Measurements from ENCODE around the gene DLGAP5.

The DLGAP5 gene

DNA sequence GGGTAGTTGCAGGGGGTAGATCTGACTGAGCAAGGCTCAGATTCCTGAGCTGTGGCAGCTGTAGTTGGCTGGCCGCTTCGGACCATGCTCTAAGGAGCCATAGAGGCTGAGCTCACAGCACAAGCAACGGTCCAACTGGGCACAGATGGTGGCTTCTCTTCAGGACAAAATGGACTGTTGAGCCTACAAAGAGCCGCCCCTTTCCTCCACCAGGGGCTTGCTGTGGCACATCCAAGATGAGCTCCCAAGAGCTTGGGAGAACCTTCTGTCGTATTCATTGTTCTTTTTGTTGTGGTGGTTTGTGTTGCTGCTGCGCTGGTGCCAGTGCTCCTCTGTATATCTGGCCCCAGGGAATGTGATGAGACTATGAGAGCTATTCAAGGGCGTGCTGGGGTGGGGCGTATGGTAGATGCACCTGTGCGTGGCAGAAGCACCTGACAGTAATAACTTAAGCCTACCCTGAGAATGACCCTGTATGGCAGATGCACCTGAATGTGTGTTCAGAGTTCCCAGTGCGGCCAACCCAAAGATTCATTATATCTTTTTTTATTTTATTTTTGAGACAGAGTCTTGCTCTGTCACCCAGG is 80.2 kb downstream of the DLGAP5 start:
- no peak for DNase-seq (ENCODE audit: low read depth in 2 of 2)

DNA sequence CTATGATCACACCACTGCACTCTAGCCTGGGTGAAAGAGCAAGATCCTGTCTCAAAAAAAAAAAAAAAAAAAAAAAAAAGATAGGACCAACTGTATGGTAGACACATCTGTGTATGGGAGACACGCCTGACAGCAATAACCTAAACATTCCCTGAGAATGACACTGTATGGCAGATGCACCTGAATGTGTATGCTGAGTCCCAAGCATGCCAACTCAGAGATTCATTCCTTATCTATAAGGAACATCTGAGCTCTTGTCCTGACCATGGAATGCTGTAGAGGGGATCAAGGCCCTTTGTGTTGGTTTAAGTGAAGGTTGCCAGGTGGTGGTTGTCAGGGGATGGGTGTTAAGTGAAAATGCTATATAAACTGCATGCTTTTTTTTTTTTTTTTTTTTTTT is 81.5 kb downstream of the DLGAP5 start:
- no peak for DNase-seq (ENCODE audit: low read depth in 2 of 2)

DNA sequence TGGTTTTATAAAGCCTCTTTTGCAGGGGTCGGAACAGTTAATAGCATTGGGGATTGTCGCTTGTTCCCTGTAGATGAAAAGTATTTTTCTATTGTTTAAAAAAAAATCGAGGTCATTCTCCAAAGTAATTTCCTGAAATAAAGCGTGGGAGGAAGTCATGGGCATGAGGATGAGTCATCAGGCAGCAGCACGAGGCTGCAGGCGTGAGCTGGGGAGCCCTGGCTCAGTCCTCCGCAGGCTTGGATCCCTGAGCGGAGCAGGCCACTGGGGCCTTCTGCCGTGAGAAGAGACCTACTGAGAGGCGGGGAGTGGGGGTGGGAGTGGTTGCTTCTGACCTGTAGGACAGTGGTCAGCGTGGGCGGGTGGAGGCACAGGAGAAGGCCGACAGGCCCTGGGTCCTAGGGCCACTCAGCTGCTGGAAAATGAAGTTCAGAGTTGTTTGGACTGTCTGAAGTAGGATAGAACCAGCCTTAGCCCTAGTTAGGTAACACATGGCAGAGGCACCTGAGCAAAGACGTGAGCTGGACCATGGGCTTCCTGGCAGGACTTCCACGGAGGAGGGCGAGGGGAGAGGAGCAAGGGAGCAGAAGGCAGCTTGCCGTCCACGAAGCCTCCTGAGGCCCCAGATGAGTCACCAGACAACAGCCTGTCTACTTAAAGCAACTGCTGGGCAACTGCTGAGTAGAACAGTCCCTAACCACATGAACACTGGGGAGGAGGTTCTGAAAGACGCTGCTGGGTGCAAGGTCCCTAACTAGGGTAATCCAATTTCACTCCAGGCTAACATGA is 83.4 kb downstream of the DLGAP5 start:
- DNase-seq (ENCODE audit: low read depth in 2 of 2): peak; percentile 70 to 74

DNA sequence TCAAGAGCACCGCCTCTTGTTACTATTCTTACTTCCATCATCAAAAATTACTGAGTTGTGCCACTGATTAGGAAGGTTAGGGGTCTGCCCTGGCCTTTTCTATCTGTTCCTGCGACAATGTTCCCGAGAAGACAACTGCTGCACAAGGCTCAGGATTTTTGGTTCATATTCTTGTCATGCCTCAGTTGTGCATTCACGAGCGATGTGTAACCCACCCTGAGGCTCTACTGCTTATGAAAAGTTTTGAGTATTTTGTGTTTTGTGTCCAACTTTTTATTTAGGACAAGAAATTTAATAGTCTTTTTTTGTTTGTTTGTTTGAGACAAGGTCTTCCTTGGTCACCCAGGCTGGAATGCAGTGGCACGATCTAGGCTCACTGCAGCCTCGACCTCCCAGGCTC is 85.4 kb downstream of the DLGAP5 start:
- DNase-seq (ENCODE audit: low read depth in 2 of 2): no peak

DNA sequence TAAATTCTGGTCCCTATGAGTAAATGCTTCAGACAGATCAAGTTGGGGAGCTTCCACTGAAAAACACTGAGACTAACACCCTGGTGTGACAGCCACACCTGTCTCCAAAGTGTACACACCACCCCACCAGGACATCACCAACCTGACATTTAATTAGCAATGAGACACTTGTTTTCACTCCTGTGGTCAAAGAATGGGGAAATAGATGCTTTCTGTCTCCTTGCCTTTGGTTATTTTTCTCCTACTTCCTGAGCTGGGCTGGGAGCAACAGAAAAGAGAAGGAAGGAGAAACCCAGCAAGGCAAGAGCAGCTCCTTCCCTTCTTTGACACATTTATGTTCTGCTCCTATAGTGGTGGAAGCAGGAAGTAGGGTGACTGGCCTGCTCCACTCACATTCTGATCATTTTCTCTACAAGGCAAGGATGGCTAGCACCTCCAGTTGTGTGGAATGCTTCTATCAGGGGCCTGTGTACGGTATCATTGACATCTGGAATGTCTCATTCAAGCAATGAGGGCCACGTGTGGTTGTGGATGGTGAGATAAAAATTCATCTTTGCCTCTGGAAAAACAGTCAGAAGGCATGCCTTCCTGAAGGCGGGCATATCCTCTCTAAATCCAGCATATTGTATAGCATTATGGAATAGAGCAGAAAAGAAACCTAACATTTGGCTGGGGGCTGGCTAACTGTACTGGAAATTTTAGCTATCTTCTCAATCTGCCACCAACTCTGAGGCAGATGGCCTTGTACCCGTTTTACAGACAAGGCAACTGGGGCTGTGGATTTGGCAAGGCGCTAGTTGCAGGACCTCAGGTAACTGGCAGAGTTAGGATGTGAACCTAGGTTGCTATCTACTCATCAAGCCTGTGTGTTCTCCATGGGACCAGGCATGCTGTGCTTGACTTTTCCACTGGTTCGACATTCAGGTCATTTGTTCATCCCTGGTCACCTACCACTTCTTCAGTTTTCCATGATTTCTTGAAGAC is 87.1 kb downstream of the DLGAP5 start:
- no peak for DNase-seq (ENCODE audit: low read depth in 2 of 2)

DNA sequence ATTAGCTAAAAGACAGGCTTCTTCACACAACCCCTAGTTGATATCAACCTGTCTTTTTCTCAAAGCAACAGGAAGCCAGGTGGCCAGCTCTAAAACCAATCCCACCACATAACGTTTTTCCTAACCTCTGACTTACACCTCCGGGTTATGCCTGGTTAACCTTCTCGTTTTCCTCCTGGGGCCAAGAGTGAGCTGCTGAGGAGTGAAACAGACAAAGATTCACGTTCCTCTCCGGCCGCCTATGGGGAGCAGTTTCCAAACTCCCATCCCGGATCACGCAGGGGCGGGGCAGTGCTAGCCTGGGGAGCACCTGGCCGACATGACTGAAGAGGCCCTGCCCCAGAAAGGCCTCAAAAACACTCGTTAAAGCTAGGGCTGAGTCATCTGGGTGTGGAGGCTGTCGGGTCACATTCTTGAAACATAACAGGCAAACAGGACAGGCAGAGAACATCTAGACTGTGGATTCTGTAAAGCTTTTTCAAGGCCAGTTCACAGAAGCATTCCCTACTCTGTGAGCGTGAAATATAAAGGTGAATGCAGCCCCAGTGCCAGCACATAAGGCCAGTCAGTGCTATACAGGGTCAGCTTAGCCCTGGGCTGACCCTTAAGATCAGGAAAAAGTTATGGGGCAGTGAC is 88.3 kb downstream of the DLGAP5 start:
- peak; percentile 89 to 90 for DNase-seq (ENCODE audit: low read depth in 2 of 2)

DNA sequence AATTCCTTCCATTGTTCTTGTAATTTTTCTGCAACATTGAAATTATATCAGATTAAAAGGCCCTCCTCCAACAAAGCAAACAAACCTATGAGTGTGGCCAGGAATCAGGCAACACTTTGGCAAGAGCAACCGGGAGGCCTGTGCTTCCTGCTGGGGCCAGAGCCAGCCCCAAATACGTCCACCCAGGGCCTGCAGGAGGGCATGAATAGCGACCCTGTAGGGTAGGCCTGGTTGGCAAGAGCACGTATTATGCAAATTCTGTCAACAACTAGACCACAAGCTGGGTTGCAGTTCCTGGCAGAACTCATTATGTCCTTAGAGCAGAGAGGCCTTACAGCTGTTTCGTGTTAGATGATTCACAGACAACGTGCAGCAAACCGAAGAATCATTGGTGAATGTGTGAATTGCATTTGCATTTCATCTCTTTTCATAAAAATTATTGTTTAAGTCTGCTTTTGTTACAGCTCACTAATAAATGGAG is 89.2 kb downstream of the DLGAP5 start:
- DNase-seq (ENCODE audit: low read depth in 2 of 2): peak; percentile 99 to 100

DNA sequence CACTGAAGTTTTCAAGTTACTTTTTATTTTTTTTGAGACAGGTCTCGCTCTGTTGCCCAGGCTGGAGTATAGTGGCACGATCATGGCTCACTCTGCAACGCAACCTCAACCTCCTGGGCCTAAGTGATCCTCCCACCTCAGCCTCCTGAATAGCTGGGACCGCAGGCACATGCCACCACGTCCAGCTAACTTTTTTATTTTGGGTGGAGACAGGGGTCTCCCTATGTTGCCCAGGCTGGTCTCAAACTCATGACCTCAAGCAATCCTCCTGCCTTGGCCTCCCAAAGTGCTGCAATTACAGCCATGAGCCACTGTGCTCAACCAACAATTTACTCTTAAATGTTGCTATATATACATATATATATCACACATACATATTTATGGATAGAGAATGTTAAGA is 89.7 kb downstream of the DLGAP5 start:
- DNase-seq (ENCODE audit: low read depth in 2 of 2): no peak

DNA sequence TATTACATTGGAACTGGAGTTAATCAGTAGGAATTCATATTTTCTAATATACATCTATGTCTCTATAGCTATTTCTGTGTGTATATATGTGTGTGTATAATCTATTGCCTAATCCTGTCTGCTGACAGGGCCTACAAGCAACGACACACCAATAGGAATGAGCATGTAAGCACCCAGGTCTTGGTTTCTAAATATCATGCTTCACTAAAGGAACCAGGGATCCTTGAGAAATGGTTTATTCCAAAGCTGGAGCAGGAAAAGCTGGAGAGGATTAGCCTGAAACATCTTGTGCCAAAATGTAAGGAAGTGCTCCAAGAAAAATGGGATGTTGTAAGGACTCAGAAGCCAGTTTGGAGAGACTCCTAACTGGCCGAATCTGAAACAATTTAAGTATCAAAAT is 91.6 kb downstream of the DLGAP5 start:
- DNase-seq (ENCODE audit: low read depth in 2 of 2): peak; percentile 75 to 81

DNA sequence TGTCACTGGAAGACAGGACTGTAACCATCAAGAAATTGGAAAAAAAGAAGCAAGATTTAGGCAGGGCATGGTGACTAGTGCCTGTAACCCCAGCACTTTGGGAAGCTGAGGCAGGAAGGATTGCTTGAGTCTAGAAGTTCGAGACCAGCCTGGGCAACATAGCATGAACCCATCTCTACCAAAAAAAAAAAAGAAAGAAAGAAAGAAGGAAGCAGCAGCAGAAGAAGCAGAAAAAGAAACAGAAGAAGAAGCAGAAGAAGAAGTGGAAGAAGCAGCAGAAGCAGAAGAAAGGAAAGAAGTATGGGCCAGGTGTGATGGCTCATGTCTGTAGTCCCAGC is 92.9 kb downstream of the DLGAP5 start:
- no peak for DNase-seq (ENCODE audit: low read depth in 2 of 2)
